Fibroblast of lung (primary cell): ENCODE results near the gene OR2S2.

Experiments
- EZH2 ChIP-seq: IDR thresholded peaks from 2 replicates; pipeline ENCODE4 v1.5.1; 2012; ENCODE audit warnings: low read length, control low read depth, mild to moderate bottlenecking; ENCODE audit errors: missing control alignments
- TF ChIP-seq, protein P1 (sequence below), 2 donors: IDR thresholded peaks in 1 of 2; conservative IDR thresholded peaks in 1 of 2; 1 replicate in 1 of 2; 2 replicates in 1 of 2; pipeline ENCODE4 v1.5.1; 2011 to 2012; ENCODE audit warnings: low read length in 2 of 2, control low read depth in 1 of 2, inconsistent platforms in 1 of 2, low read depth in 1 of 2, mild to moderate bottlenecking in 1 of 2

DNA sequence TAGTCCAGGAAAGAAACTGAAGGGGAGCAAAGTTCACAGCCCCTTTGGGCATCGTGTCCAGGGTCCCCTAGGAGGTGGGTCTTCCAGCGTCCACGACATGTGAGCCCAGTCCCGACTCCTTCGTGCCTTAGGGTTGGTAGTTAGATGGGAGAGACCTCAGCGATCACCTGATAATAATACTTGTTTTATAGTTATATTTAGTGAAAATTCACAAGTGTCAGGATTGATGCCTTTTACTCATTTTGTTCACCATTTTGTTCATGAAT, 28.6 kb downstream of the OR2S2 start:
- TF ChIP-seq, protein P1, sequence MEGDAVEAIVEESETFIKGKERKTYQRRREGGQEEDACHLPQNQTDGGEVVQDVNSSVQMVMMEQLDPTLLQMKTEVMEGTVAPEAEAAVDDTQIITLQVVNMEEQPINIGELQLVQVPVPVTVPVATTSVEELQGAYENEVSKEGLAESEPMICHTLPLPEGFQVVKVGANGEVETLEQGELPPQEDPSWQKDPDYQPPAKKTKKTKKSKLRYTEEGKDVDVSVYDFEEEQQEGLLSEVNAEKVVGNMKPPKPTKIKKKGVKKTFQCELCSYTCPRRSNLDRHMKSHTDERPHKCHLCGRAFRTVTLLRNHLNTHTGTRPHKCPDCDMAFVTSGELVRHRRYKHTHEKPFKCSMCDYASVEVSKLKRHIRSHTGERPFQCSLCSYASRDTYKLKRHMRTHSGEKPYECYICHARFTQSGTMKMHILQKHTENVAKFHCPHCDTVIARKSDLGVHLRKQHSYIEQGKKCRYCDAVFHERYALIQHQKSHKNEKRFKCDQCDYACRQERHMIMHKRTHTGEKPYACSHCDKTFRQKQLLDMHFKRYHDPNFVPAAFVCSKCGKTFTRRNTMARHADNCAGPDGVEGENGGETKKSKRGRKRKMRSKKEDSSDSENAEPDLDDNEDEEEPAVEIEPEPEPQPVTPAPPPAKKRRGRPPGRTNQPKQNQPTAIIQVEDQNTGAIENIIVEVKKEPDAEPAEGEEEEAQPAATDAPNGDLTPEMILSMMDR (conservative IDR thresholded peaks at IDR 0.05 in 1 of 2, IDR thresholded peaks at IDR 0.05 in 1 of 2; ENCODE audit: low read depth in 1 of 2, low read length in 2 of 2): no peak
- TF ChIP-seq EZH2: no peak
